ENCODE measurements around the gene SHROOM3. TPM values are rescaled to one million over a fixed set of nuclear protein-coding genes. Genes with fewer than 3 reads are reported as not detected.

Gene SHROOM3
- total RNA-seq, 1 experiment from 2014 or later = 27.6 TPM

DNA sequence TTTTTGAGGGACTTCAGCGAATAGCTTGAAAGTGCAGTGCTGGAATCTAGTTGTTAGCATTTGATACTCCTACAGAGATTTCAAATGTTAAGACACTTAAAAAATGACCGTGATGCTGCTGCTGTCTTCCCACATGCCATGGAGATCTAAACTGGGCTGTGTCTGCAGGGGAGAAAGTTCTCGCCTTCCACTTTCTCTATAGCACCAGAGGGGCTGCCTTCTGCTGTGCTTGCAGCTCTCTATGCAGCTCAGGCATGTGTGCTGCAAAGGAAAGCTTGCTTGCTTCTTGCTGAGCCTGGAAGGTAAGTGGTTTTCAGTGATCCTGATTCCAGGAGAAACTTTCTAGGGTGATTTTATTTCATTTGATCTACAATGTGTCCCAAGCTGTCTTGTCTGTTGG is 325.2 kb downstream of the SHROOM3 start:
- Histone ChIP-seq H3K27ac (ENCODE audit: insufficient read length, low read depth, low read length) (no peak overlapping the region), H3K4me2 (ENCODE audit: insufficient read depth, insufficient read length, low read length) (no peak overlapping the region), H3T11ph (ENCODE audit: low read length) (no peak overlapping the region), H4K91ac (ENCODE audit: insufficient read length, low read depth, low read length) (no peak overlapping the region), H4K8ac (replicated peaks; ENCODE audit: insufficient read length, low read depth, low read length) (no peak overlapping the region), H2BK5ac (ENCODE audit: insufficient read length, low read length) (no peak overlapping the region), H2BK12ac (ENCODE audit: insufficient read length, low read depth, low read length) (no peak overlapping the region), H3K4ac (ENCODE audit: low read depth, low read length) (no peak overlapping the region), H3K27me3 (ENCODE audit: insufficient read depth, low read length) (no peaks in the 10 kb centered on the region), H3K18ac (ENCODE audit: insufficient read length, low read depth, low read length) (no peak overlapping the region), H4K20me1 (ENCODE audit: control insufficient read depth, insufficient read depth, insufficient read length) (no peaks in the 10 kb centered on the region), H3K9ac (ENCODE audit: extremely low read depth, insufficient read length, low read length) (no peak overlapping the region), H3K14ac (ENCODE audit: insufficient read depth, low read length) (no peak overlapping the region), H3K23ac (ENCODE audit: insufficient read length, low read depth, low read length) (no peak overlapping the region), H2BK20ac (ENCODE audit: low read depth, low read length, poor library complexity, severe bottlenecking) (no peak overlapping the region), H3K79me1 (ENCODE audit: insufficient read depth, low read depth, low read length, poor library complexity, severe bottlenecking) (no peaks in the 10 kb centered on the region), H3K4me1 (ENCODE audit: insufficient read depth, low read length) (no peaks in the 10 kb centered on the region), H3K79me2 (ENCODE audit: insufficient read depth, low read length) (no peaks in the 10 kb centered on the region), H3K56ac (ENCODE audit: insufficient read length, low read depth, low read length) (no peak overlapping the region), H2AK5ac (ENCODE audit: insufficient read length, low read length) (no peak overlapping the region), H4K5ac (ENCODE audit: insufficient read length, low read depth, low read length) (no peak overlapping the region), H2BK120ac (ENCODE audit: low read depth, low read length, poor library complexity, severe bottlenecking) (no peak overlapping the region), H2BK15ac (ENCODE audit: low read depth, low read length) (no peak overlapping the region), H3K23me2 (ENCODE audit: insufficient read length, low read depth, low read length, poor library complexity, severe bottlenecking) (no peaks in the 10 kb centered on the region), H2AFZ (ENCODE audit: low read length) (no peak overlapping the region), H3K9me3 (ENCODE audit: control insufficient read depth, low read depth, low read length) (no peaks in the 10 kb centered on the region)
- DNase-seq = no peak
- no peak for TF ChIP-seq CTCF (conservative IDR thresholded peaks at IDR 0.05)
- peaks cover 8 to 10% of the 10 kb centered on the region in 2 experiments for H3K4me1 Mint-ChIP-seq
- no CpG with 5 or more reads among the region's 3 CpGs for WGBS (ENCODE audit: extremely low coverage, insufficient read length, low lambda C conversion rate)
- no peaks in the 10 kb centered on the region; a peak in 1 of 5 replicates for H3K9me3 Mint-ChIP-seq
- H3K36me3 Mint-ChIP-seq (ENCODE audit: insufficient read depth in 1 of 3, low read depth in 3 of 3) = peaks cover 31 to 59% (median 53%) of the 10 kb centered on the region in 3 experiments
- H3K4me3 Mint-ChIP-seq = no peak overlapping the region
- 0 out of 7 replicates have a peak overlapping the region, but pooled peaks of 1 of the 3 experiments have one; percentile 15 for H3K27ac Mint-ChIP-seq
- H3K27me3 Mint-ChIP-seq (ENCODE audit: low read depth) = no peaks in the 10 kb centered on the region
